Brain pericyte (primary cell): ENCODE results near the gene NLRC5.
"Not testable (repeated sequence)": the region's sequence is repeated elsewhere in the genome, so short reads cannot be mapped to it uniquely, and the experiment has no call there.

Experiments used
- DNase-seq: peaks from one replicate; pipeline ENCODE4 v3.0.0-alpha.2; 2012; ENCODE audit warnings: low read depth, low spot score

The NLRC5 gene

DNA sequence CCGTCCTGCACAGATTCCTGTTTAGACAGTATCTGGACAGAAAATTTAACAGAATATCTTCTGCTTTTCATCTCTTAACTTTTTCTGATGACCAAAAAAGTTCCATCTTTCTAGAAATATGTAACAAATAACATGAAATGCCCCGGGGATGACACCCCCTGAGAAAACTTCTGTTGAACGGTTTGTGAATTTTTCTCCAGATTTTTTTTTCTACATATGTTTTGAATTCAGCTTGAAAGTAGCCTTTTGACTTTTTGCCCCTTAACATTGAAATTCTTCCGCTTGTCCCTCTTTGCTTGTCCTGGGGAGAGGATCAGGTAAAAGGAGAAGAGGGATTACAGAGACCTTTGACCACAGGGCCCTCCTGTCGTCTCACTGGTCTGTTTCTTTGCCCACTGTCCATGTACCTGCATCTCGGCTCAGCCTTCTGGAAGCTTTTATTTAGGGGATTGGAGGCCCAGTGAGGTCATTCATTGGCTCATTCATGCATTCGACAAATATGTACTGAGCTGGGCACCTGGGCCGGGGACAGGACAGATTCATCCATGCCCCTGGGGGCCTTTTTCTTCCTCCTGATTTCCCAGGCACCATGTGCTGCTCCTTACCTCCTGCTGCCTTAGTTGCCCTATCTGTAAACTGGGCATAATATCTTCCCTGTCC, 83.4 kb downstream of the NLRC5 start:
- no peak for DNase-seq

DNA sequence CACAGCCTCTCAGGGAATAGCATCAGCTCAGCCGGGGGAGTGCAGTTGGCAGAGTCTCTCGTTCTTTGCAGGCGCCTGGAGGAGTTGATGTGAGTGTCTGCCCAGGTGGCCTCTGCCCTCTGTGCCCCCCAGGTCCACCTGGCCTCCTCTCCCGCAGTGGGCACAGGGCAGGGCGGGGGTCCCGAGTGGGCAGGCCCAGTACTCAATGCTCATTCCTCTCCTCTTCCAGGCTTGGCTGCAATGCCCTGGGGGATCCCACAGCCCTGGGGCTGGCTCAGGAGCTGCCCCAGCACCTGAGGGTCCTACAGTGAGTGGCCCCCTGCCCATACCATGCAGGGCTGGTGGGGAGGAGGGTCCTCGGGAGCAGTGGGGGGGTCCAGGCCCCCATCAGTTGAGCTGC, 88.4 kb downstream of the NLRC5 start:
- no peak for DNase-seq

DNA sequence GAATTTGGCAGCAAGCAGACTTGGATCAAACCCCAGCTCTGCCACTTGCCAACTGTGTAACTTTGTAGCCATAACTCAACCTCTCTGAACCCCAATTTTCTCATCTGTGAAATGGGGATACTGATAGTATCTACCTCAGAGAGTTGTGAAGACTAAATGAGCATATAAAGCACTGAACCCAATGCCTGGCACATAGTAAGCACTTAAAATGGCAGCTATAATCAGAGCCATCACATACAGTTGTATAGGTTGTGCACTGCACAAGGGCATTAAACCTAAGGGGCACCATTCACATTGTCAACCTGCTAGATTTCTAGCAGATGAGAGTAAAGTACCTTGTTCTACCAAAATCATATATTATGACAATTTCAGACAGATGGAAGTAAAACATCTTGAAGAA, 92.4 kb downstream of the NLRC5 start:
- DNase-seq = no peak

DNA sequence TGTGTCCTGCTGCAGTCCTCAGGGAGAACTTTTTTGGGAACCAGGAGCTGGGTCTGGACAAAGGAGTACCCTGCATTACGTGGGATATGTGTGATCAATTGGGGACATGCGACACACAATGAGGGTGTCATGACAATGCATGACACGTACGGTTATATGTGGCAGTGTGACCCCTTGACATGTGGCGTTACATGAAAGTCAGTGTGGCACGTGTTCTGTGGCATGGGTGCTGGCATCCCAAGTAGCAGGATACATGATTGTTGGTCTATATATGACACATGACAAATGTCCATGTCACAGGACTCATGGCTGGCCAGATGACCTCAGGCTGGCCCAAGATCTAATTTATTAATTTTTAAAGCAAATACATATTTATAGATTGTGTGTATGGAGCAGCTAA, 93.3 kb downstream of the NLRC5 start:
- no peak for DNase-seq

DNA sequence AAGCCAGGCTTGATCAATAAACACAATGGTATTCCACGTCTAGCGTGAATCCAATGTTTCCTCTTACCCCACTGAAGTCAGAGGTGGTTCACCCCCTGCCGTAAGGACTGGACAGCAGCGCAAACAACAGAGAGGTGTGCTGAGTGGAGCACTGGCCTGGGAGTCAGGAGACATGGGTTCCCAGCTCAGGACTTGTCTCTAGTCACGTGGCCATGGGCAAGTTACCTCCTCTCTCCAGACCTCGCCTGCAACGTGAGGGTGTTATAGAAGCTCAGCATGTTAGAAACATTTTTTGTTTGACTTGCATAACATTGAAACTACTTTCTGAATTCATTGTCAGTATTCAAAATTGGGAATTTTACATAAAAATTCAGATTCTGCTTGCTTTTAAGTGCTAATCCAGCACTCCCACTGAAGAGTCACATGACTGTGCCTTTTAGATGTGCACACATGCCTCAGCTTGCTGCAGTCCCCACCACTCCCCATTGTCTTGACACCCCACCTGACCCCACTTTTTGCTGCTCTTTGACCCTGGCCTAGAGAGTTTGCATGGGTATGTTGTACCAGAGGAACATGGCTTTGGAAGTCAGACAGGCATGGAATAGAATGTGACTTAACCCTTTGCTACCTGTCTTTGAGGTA, 94.2 kb downstream of the NLRC5 start:
- DNase-seq = no peak

DNA sequence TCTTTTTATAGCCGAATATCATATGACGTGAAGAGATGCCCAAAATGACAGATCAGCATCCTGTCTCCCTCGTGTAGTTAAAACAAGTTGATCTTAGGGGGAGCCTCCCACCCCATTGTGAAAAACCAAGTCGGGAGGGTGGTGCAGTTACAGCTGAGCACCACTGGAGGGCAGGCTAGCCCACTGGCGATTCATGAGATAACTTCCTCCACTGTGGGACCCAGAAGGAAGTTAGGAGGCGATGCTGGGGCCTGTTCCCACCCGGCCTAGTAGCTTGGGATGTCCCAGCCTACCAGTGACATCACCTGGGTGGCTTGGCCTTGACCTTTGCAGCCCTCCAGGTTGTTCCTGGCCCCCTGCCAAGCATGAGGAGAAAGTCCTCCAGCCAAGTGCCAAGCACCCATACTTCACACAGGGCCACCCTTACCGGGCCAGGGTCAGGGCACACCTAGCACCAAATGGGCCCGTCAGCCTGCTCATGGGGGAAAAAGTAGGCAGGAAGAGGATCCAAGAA, 95.0 kb downstream of the NLRC5 start:
- peak; percentile 34 for DNase-seq

DNA sequence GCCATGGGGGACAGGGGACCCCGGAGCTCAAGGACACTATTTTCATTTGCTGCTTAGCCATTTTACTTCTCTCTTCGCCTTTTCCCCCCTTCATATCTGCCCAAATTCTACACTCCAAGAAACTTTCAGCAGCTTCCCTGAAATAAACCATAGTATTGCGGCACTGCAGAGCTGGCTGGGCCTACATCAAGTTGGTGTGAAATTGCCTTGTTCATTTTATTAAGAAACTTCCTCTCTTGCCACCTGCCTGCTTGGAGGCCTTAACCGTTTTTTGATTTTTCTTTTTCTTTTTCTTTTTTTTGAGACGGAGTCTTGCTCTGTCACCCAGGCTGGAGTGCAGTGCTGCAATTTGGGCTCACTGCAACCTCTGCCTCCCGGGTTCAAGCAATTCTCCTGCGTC, 95.6 kb downstream of the NLRC5 start:
- DNase-seq = no peak

DNA sequence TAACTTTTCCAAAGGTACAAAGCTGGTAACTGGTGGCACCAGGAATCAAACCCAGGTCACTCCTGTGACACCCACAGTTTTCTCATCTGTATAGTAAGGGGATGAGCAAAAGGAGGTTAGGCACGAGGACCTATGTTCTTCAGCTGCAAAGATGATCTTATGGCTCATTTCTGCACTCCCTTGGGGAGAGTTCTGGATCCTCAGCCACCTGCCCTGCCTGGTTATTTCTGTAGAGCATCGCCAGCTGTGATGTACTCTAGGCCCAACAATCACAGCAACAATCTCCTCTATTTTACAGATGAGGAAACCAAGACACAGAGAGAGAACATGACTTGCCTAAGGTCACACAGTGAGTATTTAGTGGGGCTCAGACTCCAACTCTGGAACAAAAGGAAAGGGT, 97.6 kb downstream of the NLRC5 start:
- DNase-seq = no peak

DNA sequence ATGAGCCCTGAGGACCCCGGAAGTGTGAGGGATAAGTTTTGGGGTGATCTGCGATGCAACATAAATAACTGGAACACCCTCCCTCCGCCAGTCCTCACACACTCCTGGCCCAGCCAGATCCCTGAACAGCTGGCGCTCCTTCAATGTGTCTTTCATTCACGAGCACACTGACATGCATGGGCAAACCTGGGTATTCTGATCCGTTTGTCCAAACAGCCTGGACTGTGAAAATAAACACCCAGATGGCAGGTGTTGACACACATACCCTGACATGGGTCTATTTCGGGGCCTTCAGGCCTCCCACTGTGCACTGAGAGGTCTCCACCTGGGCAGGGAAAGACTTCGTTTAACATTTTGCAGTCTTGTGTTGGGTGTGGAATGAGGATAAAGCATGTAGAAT, 100.0 kb downstream of the NLRC5 start:
- no peak for DNase-seq

DNA sequence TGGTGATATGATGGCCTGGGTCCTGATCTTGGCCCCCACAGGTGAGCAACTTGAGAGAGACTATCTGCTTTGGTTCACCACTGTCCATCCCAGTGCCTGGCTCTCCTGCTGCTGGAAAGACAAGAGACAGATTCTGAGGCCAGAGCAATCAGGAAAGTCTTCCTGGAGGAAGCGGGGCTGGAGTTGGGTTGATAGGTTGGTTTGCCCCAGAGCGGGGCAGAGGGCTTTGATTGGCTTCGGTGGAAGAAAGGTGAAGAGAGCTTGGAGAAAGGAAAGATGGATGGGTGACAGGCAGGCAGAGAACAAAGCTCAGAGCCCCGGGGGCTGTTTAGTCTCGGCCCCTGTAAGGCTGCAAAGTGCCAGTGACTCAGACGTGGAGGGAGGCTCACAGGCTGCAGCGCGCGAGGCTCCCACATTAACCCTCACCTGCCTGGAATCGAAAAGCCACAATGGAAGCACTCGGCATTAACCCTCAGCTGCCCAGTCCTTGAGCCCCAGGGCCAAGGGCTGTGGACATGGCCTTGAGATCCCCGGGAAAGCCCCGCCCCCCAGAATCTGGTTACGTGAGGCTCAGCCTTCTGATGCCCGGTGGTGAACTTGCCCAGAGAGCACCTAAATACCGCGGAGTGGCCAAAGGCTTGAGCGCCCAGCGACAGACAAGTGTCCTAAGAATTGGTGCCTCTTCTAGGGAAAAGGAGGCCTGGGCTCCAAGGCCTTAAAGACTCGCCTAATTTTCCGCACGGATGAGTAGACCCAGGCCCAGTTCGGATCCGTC, 102.0 kb downstream of the NLRC5 start:
- DNase-seq = no peak

DNA sequence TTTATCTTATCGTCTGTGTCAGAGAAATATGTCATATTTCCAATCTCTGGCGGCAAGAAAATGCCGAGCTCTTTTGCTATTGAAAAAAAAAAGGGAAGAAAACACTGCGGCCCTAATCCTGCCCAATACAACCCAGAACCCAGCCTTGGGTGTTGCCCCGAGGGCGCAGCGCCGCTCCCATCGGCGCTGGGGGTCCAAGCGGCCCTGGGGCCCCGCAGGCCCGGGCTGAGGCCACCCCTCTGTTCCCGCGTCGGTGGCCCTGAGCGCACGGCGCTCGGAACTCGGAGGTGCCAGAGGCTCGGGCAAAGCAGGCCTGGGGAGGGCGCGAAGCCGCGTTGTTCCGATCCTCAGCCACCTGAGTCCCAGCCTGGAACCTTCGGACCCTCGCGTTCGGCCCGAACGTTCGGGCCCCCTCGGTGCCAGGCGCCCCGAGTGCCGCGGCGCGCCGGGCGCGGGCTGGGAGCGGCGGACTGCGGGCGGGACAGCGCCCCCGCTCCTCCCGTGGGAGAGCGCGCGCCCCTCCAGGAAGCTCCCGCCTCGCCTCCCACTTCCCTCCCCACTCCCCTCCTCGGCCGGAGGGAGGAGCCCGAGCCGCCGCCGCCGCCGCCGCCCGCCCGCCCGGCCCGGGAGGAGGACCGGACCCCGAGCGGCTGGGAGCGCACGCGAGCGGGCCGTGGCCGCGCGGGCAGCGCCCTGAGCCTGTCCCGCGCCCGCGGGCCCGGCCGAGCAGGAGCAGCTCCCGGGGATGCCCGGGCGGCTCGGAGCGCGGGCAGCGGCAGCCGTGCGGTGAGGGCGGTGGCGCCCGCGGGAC, 102.8 kb downstream of the NLRC5 start, which contains the start of gene CPNE2:
Gene CPNE2 (plus strand): TSS at position 609 of the 811 bp plus-strand sequence. CDS start 18,160 bp downstream, outside the sequence.
- no peak for DNase-seq

DNA sequence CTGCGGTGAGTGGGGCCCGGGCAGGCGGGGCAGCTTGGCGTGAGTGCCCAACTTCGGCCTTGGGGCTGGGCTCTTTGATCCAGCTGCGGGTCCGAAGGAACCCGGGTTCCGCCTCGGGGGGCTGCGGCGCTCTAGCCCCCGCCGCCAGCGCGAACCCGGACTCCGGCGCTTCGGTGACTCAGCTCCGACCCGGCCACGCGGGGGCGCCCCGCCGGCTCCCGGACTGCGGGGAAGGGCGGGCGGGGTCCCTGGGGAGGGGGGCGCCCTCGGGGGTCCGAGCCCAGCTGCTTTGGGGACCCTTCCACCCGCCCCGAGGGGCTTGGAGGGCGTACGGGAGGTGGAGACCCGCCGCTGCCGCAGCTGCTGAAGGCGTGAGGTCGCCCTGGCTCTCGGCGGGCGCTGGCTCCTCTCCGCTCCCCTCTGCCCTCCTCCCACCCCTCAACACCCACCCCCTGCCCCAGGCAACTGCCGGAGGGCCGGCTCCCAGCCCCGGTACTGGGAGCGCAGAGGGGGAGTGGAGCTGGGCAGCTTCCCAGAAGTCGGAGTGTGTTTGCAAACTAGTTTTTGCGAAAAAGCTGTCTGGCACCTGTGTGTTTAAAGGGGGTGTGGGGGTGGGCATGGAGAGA, 103.5 kb downstream of the NLRC5 start:
- DNase-seq = no peak

DNA sequence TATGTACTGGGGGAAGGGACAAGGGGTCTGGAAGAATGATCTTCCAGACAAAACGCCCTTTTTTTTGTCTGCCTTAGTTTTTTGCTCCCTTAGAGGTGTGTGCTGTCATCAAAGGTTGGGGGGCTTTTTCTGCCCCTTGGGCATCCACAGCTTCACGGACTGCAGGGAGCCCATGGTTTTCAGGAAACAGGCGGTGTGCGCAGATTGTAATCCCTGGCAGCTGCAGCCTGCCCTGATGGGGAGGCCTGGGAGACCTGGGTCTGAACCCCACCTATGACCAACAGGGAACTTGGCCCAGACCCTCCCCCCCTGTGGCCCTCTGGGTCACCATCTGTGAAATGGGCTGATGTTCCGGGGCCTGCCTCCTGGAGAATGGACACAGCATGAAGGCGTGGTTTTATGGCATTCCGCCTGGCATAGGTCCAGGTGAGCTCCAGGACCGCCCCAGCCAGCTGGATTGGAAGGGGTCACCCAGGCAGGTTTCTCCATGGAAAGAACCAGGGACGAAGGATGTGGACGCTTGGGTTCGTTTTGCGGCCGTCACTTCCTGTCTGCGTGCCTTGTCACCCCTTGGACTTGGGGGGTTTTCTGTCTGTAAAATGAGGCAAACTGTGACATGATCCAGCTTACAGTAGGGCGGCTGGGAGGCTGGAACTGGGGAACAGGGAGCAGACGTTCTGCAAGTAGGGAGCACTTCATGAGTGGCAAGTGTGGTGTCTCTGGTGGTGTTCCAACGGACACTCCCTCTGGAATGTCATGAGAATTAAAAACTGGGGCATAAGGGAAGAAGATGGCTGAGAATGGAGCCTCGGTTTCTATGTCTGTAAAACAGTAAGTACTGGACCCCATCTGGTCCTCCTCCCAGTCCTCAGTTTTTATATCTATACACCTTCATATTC, 104.6 kb downstream of the NLRC5 start:
- DNase-seq = no peak

DNA sequence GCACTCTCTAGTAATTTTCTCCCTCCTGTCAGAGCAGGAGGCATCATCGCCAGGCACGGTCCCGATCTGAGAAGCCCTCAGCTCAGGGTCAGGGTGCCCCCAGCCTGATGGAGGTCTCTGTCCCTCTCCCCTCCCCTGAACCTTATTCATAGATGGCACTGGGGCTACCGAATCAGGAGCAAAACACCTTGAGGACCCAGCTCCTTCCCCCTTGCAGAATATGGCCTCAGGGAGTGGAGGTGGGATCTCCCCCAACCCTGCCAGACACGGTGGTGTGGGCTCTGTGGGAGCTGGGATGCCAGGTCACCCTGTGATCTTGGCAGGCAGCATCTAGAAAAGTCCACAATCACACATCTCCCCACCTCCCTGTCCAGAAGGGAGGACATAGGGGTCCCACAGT, 105.6 kb downstream of the NLRC5 start:
- no peak for DNase-seq

DNA sequence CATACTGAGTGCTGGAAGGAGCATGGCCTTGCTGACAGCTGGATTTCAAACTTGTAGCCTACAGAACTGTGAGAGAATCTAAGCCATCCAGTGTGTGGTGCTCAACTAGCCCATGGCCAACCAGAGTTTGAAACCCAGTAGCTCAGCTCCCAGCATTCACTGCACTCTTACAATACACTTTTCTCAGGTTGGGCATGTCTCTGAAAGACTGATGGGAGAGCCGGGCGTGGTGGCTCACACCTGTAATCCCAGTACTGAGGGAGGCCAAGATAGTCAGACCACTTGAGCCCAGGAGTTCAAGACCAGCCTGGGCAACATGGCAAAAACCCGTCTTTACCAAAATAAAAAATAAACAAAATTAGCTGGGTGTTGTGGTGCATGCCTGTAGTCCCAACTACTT, 106.8 kb downstream of the NLRC5 start:
- DNase-seq = no peak

DNA sequence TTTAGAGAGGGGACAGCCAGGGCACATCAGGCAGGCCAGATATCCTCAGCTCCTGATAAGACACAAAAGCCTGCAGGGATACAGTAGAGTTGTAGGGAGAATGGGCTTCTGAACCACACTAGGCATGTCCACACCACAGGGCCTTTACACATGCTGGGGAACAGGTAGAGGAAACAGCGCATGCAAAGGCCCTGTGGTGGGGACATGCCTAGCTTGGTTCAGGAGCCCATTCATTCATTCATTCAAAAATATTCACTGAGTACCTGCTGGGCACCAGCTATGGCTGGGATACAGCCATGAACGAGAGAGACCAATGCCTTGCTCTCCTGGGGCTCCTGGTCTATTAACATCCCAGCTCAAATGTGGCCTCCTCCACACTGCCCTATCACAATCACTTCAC, 107.4 kb downstream of the NLRC5 start:
- DNase-seq = no peak

DNA sequence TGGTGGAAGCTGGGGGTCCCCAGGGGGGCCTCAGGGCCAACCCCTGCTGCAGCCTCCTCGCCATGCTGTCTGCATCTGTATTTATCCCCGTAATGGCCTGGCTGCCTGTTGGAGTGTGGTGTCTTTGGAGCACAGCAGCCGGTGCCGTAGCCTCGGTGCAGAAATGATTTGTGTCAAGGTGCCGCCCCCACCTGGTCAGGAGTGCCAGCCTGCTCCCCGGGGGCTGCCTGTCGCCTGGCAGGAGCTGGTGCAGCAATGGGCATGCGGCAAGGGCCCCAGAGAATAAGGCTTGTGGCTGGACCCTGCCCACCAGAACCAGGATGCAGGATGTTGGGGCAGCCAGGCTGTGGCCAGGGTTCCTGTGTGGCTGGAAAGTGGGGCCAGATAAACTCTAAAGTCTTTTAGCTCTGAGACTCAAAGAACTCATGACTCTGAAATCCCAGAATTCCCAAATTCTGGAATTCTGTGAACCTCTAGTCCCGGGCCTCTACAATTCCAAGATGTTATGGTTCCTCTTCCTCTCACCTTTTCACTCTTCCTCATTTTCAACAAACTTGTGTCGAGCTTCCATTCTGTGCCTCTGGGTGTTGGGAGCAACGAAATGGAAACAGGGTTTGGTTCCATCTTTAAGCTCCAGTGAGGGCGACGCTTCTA, 109.0 kb downstream of the NLRC5 start:
- no peak for DNase-seq

DNA sequence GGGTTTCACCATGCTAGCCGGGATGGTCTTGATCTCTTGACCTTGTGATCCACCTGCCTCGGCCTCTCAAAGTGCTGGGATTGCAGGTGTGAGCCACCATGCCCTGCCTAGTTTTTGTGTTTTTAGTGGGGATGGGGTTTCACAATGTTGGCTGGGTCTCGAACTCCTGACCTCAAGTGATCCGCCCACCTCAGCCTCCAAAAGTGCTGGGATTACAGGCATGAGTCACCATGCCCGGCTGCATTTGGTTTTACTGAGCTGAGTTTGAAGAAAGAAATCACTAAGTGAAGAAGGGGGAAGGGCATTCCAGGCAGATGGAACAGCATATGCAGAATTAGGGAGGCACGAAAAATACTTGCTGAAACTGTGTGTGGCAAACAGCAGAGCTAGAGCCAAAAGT, 110.6 kb downstream of the NLRC5 start:
- DNase-seq = not testable (repeated sequence)

DNA sequence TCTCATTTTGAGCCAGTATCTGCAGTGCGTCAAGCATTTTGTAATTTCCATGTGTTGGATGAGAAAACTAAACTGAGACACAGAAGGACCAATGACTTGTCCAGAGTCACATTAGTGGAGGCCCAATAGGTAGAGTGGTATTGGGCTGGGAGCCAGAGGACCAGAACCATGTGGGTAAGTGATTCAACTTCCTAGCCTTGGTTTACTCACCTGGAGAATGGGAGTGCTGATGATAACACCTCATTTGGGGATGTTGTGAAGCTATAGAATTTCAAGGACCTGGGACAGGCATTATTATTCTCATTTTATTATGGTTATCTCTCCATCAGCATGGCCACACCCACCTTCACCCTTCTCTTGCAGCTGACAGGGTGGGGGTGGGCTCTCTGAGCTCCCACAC, 111.1 kb downstream of the NLRC5 start:
- DNase-seq = no peak
